Loucy (cell line): Measurements from ENCODE around the gene LAMA5.

Experiments
- EZH2phosphoT487 ChIP-seq: fragments of 200-600 bp; IDR thresholded peaks from 2 replicates; pipeline ENCODE4 v1.6.1; 2018; ENCODE audit warnings: antibody characterized with exemption, mild to moderate bottlenecking, moderate library complexity, borderline replicate concordance
- TF ChIP-seq, protein P1 (sequence below): fragments of 200-600 bp; sonication (generic); conservative IDR thresholded peaks from 2 replicates; pipeline ENCODE4 v1.5.1; 2014; ENCODE audit warnings: mild to moderate bottlenecking, antibody characterized with exemption, low read length

- TF ChIP-seq, protein P1, sequence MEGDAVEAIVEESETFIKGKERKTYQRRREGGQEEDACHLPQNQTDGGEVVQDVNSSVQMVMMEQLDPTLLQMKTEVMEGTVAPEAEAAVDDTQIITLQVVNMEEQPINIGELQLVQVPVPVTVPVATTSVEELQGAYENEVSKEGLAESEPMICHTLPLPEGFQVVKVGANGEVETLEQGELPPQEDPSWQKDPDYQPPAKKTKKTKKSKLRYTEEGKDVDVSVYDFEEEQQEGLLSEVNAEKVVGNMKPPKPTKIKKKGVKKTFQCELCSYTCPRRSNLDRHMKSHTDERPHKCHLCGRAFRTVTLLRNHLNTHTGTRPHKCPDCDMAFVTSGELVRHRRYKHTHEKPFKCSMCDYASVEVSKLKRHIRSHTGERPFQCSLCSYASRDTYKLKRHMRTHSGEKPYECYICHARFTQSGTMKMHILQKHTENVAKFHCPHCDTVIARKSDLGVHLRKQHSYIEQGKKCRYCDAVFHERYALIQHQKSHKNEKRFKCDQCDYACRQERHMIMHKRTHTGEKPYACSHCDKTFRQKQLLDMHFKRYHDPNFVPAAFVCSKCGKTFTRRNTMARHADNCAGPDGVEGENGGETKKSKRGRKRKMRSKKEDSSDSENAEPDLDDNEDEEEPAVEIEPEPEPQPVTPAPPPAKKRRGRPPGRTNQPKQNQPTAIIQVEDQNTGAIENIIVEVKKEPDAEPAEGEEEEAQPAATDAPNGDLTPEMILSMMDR, result no peak
- TF ChIP-seq EZH2phosphoT487, result no peak
Measured at GRCh38 chr20:62305149-62305764, 61.9 kb downstream of the LAMA5 start.
